Stimulated activated CD4-positive, alpha-beta T cell treated with anti-CD3 and anti-CD28 coated beads, Interleukin-1b, Interleukin-23, amount 100 ng/mL, for 48 hours (primary cell): ENCODE results near the gene SBK2.
"Not testable (repeated sequence)": the region's sequence is repeated elsewhere in the genome, so short reads cannot be mapped to it uniquely, and the experiment has no call there.

Experiments
- DNase-seq: peaks from one replicate; pipeline ENCODE4 v3.0.0-alpha.2; 2020

SBK2 gene, protein sequence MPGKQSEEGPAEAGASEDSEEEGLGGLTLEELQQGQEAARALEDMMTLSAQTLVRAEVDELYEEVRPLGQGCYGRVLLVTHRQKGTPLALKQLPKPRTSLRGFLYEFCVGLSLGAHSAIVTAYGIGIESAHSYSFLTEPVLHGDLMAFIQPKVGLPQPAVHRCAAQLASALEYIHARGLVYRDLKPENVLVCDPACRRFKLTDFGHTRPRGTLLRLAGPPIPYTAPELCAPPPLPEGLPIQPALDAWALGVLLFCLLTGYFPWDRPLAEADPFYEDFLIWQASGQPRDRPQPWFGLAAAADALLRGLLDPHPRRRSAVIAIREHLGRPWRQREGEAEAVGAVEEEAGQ

DNA sequence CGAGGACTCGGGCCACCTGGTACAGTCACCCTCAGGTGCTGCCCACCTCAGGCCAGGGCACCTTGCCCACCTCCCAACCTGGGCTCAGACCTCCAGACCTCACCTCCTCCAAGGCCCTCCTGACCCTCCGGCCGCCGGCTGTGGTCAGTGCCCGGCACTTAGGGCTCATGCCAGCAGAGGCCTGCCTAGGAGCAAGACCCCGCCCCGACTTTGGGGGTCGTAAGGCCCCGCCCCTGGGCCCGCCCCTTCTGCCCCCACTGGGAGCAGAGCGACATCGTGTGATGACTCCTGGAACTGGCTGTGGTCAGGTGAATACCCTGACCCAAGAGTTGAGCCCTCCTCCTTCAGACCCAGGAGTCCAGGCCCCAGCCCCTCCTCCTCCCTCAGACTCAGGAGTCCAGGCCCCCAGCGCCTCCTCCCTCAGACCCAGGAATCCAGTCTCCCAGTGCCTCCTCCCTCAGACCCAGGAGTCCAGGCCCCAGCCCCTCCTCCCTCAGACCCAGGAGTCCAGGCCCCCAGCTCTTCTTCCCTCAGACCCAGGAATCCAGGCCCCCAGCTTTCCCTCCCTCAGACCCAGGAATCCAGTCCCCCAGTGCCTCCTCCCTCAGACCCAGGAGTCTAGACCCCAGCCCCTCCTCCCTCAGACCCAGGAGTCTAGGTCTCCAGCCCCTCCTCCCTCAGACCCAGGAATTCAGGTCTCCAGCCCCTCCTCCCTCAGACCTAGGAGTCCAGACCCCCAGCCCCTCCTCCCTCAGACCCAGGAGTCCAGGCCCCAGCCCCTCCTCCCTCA, at the start of gene SBK2:
Gene SBK2 (minus strand): TSS at position 183 of the 790 bp plus-strand sequence. CDS start 839 bp downstream, outside the sequence.
- no peak for DNase-seq

DNA sequence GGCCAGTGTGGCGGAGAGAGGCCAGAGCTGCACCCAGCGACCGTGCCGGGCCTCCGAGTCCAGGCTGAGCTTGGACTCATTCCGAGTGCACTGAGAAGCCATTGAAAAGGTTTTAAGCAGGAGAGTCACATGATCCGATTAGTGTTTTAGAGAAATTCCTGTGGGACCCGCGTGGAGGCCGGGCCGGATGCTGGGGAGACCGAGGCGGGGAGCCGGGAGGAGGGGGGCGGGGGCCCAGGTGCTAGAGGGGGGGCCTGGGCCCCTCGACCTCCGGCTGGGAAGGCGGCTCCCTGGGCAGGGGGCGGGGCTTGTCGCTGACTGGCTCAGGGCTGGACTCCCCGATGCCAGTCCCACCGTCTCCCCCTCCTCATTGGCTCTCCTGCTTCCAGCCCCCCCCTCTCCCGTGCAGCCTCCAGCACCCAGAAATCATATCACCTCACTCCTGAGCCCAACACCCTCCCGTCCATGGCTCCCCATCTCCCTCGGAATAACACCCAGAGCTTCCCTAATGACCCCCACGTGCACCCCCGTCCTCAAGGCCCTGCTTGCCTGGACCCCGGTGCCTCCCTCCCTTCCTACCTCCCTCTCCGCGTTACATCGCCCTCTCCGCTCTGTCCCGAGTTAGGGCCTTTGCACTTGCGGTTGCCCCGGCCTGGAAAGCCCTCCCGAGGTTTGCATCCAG, 48.9 kb upstream of the SBK2 start:
- DNase-seq, result peak; percentile 53

DNA sequence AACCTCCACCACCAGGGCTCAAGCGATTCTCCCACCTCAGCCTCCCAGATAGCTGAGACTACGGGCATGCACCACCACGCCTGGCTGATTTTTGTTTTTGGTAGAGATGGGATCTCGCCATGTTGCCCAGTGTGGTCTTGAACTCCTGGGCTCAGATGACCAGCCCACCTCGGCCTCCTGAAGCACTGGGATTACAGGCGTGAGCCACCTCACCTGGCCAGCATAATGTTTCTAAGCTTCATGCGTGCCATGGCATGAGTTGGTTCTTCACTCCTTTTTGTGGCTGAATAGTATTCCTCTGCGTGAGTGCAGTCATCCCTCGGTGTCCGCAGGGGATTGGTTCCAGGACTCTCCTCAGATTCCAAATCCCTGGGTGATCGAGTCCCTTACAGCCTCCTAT, 47.9 kb upstream of the SBK2 start:
- DNase-seq, result no peak

DNA sequence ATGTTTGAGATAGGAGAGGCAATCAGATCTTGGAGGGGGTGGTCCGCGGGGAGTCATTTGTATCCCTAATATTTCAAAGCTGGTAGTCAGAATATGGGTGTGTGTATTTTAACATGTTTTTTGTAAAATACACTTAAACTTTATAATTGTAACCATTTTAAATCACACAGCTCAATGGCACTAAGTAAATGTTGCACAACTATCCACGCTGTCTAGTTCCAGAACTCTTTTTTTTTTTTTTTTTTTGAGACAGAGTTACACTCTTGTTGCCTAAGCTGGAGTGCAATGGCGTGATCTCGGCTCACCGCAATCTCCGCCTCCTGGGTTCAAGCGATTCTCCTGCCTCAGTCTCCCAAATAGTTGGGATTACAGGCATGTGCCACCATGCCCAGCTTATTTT, 47.0 kb upstream of the SBK2 start:
- not testable (repeated sequence) for DNase-seq

DNA sequence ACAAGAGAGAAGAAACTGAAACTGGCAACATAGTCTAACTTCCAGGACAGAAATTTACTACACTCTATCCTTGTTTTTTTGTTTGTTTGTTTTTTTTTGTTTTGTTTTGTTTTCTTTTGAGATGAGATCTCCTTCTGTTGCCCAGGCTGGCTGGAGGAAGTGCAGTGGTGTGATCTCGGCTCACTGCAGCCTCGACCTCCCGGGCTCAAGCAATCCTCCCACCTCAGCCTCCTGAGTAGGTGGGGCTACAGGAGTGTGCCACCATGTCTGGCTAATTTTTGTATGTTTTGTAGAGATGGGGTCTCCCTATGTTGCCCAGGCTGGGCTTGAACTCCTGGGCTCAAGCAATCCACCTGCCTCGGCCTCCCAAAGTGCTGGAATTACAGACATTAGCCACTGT, 45.4 kb upstream of the SBK2 start:
- DNase-seq, result not testable (repeated sequence)

DNA sequence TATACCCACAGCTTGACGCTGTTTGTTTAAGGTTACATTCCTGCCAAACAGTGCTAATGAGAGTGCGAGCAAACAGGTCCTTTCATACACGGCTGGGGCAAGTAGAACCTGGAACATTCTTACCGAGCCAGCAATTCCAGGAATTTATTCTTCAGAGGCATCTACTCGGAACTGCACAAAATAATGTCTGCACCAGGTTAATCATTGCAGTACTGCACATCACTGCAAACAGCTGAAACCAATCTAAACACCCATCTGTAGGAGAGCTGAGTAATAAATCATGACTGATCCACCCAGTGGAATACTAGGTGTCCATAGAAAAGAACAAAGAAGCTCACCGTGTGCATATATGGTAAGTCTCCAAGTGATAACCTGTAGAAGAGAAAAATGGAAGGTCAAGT, 44.9 kb upstream of the SBK2 start:
- DNase-seq, result no peak

DNA sequence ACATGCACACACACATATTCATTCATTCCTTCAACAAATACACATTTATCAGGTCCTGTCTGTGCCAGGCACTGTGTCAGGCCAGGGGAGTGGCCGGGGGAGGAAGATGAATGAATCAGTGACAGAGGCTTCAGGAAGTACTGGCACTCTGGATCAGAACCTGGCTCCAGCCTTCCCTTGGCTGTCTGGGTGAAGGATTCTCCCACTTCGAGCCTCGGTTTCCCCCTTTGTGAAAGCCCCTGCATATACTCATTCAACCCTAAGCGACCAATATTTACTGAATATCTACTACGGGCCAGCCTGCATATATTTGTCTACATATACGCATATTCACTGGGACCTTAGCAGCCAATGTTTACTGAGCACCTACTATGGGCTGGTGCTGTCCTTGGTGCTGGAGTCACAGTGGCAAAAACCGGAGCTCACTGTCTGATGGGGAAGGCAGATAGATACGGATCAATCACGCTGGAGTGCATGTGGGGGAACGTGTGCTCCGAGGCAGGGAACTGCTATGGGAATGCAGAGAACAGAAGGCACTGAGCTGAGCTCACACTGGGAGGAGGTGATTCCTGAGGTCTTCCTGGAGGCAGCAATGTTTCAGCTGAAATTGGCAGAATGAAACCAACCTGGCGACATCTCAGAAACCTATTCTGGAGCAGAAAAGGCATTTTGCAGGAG, 44.4 kb upstream of the SBK2 start:
- no peak for DNase-seq

DNA sequence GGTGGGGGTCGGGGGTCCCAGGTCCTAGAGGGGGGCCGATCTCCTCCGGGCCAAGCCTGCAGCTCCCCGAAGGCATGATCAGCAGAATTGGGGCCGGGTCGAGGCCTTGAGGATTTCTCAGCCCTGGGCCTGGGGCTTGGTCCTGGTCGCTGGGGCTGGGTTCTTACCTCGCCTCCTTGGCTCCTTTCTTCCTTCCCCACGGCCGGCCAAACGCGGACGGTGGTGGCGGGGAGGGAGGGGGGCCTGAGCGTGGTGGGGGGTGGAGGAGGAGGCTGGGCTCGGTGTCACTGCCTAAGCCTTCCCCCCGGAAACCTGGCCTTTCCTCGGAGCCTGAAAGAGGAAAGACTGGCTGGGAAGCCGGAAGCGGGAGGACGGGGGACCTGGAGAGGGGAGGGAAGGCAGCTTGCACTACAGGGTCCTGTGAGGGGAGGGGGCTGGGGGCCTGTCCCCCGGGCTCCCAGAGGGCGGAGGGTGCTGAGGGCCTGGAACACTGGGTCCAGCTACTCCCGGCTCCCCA, 43.8 kb upstream of the SBK2 start, which contains the start of gene ZNF579:
Gene ZNF579 (minus strand): TSS at position 221 of the 517 bp plus-strand sequence. CDS start 1,209 bp downstream, outside the sequence.
- DNase-seq, result peak; percentile 85

DNA sequence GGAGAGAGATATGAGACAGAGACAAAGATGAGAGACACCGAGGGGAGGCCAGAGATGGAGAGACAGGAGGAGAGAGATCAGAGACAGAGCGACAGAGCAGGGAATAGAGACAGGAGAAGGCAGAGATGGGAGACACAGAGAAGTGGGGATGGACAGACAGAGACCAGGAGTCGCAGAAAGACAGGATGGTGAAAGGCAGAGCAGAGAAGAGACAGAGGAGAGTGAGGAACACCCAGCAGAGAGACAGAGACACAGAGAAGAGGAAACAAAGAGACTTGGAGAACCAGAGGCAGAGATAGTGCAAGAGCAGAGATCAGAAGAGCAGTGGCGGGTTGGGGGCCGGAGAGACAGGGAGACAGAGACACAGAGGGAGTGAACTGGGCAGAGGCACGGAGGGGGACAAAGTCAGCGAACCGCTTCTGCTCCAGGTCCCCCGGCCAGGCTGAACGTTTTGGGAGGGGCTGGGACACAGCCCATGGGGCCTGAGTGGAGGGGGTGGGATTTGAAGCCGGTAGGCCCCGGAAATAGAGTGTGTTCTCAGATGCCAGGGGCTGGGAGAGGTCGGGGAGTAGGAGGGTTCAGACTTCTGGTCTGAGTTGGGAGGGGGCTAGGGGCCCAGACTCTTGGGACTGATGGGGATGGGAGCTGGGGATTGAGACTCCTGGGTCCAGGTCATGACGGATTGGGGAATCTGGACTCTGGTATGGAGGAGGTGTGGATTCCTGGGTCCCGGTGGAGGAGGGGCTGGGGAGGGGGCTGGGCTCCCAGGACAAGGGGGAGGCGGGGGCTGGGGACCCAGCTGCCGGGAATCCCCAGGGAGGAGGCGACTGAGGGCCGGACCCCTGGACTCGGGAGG, 43.1 kb upstream of the SBK2 start:
- no peak for DNase-seq

DNA sequence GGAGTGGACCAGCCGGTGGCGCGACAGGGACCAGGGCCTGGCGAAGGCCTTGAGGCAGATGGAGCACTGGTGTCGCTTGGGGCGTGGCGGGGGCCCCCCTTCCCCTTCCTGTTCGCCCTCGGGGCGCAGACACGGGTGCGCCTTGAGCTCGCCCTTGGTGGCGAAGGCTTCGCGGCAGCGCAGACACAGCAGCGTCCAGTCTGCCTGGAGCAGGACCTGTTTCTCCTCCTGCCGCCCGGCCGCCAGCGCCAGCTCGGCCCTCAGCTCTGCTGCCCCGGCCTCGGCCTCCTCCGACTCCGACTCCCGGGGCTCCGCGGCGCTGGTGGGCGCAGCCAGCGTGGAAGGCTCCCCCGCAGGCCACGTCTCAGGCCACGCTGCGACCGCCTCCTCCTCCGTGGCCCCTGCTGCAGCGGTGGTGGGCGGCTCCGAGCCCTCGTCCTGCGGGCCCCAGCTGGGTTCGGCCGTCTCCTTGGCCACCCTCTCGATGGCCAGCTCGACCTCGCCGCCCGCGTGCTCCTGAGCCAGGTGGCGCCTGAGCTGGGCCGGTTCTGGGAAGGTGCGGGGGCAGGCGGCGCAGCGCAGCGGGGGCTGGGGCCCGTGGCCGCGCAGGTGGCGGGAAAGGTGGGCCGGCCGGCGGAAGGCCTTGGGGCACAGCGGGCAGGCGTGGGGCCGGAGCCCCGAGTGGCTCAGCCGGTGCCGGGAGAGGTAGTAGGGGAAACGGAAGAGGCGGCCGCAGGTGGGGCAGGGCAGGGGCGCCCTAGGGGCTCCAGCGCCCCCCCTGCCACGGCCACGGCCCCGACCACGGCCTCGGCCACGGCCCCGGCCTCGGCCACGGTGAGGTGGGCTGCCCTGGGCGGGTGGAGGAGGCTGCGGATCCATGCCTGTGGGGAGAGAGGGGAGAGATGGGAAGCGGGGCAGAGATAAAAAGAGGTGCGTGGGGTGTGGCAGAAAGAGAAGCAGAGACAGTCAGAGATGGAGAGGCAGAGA, 42.1 kb upstream of the SBK2 start:
- no peak for DNase-seq

DNA sequence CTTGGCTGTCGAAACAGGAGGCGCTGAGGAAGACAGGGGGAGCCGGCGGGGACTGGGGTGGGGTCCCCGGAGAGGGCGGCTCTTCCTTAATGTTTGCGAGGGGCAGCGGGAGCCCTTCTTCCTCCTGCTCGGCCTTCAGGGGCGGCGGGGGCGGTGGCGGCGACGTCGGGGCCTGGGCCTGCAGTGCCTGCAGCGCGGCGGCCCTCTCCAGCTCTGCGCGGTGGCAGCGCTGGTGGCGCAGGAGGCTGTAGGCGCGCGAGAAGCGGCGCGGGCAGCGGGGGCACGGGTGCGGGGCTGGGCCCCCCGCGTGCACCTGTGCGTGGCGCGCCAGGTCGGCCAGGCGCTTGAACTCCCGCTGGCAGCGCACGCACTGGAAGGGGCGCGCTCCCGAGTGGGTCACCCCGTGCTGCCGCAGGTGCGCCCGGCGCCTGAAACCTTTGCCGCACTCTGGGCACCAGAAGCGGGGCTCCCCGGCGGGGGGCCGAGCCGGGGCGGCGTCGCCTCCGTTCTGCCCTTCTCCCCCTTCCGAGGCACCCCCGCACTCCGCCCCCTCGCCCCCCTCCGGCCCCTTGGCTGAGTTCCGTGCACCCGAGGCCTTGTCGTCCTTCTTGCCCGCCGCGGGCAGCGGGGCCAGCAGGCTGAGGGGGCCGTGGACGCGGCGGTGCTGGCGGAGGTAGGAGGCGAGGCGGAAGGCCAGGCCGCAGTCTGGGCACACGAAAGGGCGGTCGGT, 41.3 kb upstream of the SBK2 start:
- DNase-seq, result no peak

DNA sequence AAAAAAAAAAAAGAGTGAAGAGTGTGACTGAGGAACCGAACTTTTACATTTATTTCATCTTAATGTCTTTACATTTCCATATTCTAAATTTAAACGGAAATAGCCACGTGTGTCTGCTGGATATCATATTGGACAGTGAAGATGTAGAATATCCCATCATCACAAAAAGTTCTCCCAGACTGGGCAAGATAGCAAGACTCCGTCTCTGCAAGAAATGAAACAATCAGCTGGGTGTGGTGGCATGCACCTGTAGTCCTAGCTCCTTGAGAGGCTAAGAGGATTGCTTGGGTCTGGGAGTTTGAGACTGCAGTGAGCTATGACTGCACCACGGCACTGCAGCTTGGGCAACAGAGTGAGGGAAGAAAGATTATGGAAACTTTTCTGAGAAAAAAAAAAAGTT, 39.8 kb upstream of the SBK2 start:
- no peak for DNase-seq

DNA sequence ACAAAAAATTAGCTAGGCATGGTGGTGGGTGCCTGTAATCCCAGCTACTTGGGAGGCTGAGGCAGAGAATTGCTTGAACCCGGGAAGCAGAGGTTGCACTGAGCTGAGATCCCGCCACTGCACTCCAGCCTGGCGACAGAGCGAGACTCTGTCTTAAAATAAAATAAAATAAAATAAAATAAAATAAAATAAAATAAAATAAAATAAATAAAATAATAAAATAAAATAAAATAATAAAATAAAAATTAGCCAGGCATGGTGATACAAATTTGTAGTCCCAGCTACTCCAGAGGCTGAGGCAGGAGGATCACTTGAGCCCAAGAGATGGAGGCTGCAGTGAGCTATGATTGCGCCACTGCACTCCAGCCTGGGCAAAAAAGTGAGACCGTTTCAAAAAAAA, 37.0 kb upstream of the SBK2 start:
- not testable (repeated sequence) for DNase-seq

DNA sequence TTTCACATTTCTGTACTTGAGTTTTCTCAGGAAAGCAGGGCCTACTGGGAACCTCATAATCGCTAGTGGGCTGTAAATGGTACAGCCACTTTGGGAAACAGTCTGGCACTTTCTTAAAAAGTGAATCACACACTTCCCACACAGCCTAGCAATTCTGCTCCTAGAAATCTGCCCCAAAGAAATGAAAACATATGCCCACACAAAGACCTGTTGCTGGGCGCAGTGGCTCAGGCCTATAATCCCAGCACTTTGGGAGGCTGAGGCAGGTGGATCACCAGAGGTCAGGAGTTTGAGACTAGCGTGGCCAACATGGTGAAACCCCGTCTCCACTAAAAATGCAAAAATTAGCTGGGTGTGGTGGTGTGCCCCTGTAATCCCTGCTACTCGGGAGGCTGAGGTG, 32.5 kb upstream of the SBK2 start:
- not testable (repeated sequence) for DNase-seq

DNA sequence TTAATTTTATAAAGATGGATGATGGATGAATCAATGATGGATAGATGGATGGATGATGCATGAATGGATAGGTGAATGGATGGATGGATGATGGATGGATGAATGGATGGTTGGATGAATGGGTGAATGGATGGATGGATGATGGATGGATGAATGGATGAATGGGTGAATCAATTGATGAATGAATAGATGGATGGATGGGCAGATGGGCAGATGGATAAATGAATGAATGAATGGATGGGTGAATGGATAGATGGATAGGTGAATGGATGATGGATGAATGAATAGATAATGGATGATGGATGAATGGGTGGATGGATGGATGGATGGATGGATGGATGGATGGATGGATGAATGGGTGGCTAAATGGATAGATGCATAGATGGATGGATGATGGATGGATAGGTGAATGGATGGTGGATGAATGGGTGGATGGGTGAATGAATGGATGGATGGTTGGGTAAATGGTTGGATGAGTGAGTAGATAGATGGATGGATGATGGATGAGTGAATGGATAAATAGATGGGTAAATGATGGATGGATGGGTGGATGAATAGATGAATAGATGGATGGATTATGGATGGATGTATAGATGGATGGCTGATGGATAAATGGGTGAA, 30.9 kb upstream of the SBK2 start:
- no peak for DNase-seq

DNA sequence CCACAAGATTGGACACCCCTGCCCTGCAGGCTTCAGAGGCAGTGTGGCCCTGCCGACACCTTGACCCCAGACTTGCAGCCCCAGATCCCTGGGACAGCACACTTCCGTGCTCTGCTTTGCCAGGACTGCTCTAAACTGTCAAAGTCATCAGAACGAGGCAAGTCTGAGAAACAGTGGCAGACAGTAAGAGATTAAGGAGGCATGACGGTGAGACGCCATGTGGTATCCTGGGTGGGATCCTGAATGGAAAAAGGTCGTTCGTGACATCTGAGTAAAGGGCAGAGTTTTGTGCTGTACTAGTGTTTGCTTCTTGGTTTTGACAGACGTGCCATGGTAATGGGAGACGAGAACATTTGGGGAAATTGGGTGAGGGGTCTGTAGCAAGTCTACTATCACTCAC, 29.9 kb upstream of the SBK2 start:
- no peak for DNase-seq

DNA sequence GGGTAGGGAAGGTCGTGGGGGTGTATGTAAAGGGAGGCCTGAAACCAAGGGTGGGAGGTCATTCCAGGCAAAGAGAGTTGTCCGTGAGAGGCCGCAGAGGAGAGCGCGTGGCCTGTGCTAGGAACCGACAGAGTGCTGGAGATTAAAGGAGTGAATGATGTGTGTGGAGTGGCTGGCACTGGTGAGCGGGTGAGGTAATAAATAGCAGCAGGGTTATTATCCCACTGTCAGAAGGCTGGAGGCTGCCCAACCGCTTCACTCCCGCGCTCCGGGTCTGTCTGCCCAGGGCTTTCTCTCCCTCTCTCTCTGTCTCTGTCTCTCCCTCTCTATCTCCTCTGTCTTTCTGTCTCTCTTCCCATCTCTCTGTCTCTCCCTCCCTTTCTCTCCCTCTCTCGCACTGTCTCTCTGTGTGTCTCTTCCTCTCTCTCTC, 26.3 kb upstream of the SBK2 start:
- no peak for DNase-seq

DNA sequence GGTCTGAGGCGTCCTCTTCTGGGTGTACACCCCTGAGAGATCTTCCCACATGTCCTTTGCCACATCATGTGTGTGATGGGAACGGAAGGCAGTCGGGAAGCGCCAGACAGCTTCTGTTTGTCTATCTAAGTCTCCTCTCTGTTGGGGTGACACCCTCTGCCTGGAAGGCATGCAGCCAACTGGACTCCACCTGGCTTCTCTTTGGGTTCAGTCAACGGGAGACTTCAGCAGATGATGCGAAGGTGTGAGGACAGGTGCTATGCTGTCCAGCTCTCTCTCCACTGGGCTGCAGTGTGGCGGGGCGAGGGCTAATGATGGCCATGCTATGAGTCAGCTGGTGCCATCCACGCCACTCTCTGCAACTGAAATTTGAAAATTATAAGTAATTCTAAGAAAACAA, 22.8 kb upstream of the SBK2 start:
- no peak for DNase-seq

DNA sequence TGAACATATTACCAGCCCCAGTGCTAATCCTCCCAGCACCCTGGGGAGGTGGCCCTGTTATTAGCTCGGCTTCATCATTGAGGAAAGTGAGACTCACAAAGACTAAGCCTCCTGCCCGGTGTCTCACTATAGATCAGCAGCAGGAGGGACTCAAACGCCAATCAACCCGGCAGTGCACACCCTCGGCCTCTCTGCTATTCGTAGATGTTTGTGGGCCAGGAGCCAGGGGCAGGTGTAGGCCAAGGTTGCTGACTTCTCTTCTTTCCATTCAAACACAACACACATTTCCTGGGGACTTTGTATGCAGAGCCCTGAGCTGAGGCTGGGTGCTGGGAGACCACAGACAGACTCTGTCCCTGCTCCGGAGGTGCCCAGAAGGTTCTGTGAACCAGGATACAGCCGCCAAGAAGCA, 17.8 kb upstream of the SBK2 start:
- no peak for DNase-seq
